HepG2 (cell line): Measurements from ENCODE around the gene STAT4. TPM values are rescaled to one million over a fixed set of nuclear protein-coding genes. Genes with fewer than 3 reads are reported as not detected.

Experiments
- CHCHD3 ChIP-seq: sonication (generic); formaldehyde crosslinking; IDR thresholded peaks from 2 replicates; pipeline ENCODE4 v1.8.0; 2022; ENCODE audit warnings: mild to moderate bottlenecking, missing genetic modification reagents, moderate library complexity
- DNMT3B ChIP-seq: conservative IDR thresholded peaks from 2 replicates; pipeline ENCODE4 v1.6.1; 2016; ENCODE audit warnings: missing biosample characterization, control low read depth
- KDM1A ChIP-seq: IDR thresholded peaks from 2 replicates; pipeline ENCODE4 v1.6.1; 2016; ENCODE audit warnings: missing compliant biosample characterization
- PLRG1 ChIP-seq: fragments of 450-650 bp; conservative IDR thresholded peaks from 2 replicates; pipeline ENCODE4 v1.6.1; 2016
- PPARG ChIP-seq: conservative IDR thresholded peaks from 2 replicates; pipeline ENCODE4 v1.6.1; 2016; ENCODE audit warnings: missing biosample characterization, missing genetic modification reagents
- RXRB ChIP-seq: IDR thresholded peaks from 2 replicates; pipeline ENCODE4 v1.6.1; 2016; ENCODE audit warnings: borderline replicate concordance, missing genetic modification reagents, missing compliant biosample characterization
- SMAD1 ChIP-seq: sonication (generic); formaldehyde crosslinking; IDR thresholded peaks from 2 replicates; pipeline ENCODE4 v1.4.0; 2020; ENCODE audit warnings: missing genetic modification reagents, low read depth, mild to moderate bottlenecking, borderline replicate concordance
- SOX5 ChIP-seq: IDR thresholded peaks from 2 replicates; pipeline ENCODE4 v1.6.1; 2016; ENCODE audit warnings: borderline replicate concordance
- TCF7 ChIP-seq: sonication (generic); IDR thresholded peaks from 2 replicates; pipeline ENCODE4 v1.6.1; 2016; ENCODE audit warnings: antibody characterized with exemption, low read depth
- TCF7L2 ChIP-seq: IDR thresholded peaks from 2 replicates; pipeline ENCODE4 v1.6.1; 2011; ENCODE audit warnings: mild to moderate bottlenecking, low read depth, low read length, moderate library complexity
- ZBTB3 ChIP-seq: sonication (generic); formaldehyde crosslinking; IDR thresholded peaks from 2 replicates; pipeline ENCODE4 v1.4.0; 2020; ENCODE audit warnings: low read depth, mild to moderate bottlenecking, moderate library complexity, missing genetic modification reagents, borderline replicate concordance
- ZNF12 ChIP-seq: sonication (generic); formaldehyde crosslinking; IDR thresholded peaks from 2 replicates; pipeline ENCODE4 v1.5.0; 2020; ENCODE audit warnings: missing genetic modification reagents
- ZNF205 ChIP-seq: IDR thresholded peaks from 2 replicates; pipeline ENCODE4 v1.6.1; 2018; ENCODE audit warnings: missing biosample characterization, missing genetic modification reagents
- ZNF256 ChIP-seq: sonication (generic); formaldehyde crosslinking; conservative IDR thresholded peaks from 2 replicates; pipeline ENCODE4 v1.4.0; 2020; ENCODE audit warnings: missing genetic modification reagents
- ZNF326 ChIP-seq: sonication (generic); formaldehyde crosslinking; IDR thresholded peaks from 2 replicates; pipeline ENCODE4 v1.4.0; 2020; ENCODE audit warnings: missing genetic modification reagents, borderline replicate concordance
- ZNF672 ChIP-seq: sonication (generic); formaldehyde crosslinking; IDR thresholded peaks from 2 replicates; pipeline ENCODE4 v1.8.1; 2022; ENCODE audit warnings: missing genetic modification reagents
- polyA plus RNA-seq, 8 experiments: library from polyadenylated mRNA; depleted of rRNA in 3 of 8; stranded (reverse) in 7 of 8; unstranded in 1 of 8; fragments of >200 nt; fragmentation: Illumina TruSeq in 4 of 8; extraction: Trizol in 4 of 8; gene quantifications; 2 replicates each; pipeline versions ENCODE4 v1.2.1 to v1.2.3, GENCODE V29; 2011 to 2016; ENCODE audit warnings: low read depth in 4 of 8, missing spikeins in 1 of 8, mixed read lengths in 1 of 8; ENCODE audit not compliant: insufficient read depth in 1 of 8
- total RNA-seq, 5 experiments: library from RNA; depleted of rRNA; stranded (reverse); fragments of >200 nt; fragmentation: Illumina TruSeq; extraction: Trizol; gene quantifications; 2 replicates each; pipeline ENCODE4 v1.2.3, GENCODE V29; 2016; ENCODE audit warnings: low read depth in 1 of 5
- TF ChIP-seq, protein P1 (sequence below): IDR thresholded peaks from 2 replicates; pipeline ENCODE4 v1.6.1; 2016; ENCODE audit warnings: low read depth, missing genetic modification reagents, missing compliant biosample characterization
- TF ChIP-seq, protein P2 (sequence below): sonication (generic); formaldehyde crosslinking; IDR thresholded peaks from 2 replicates; pipeline ENCODE4 v1.5.0; 2020; ENCODE audit warnings: mild to moderate bottlenecking, low read depth, missing genetic modification reagents, borderline replicate concordance
- TF ChIP-seq, protein P3 (sequence below): IDR thresholded peaks from 2 replicates; pipeline ENCODE4 v1.6.1; 2016; ENCODE audit warnings: low read depth, borderline replicate concordance
- TF ChIP-seq, protein P4 (sequence below): sonication (generic); formaldehyde crosslinking; IDR thresholded peaks from 2 replicates; pipeline ENCODE4 v1.4.0; 2020; ENCODE audit warnings: mild to moderate bottlenecking, missing genetic modification reagents
- TF ChIP-seq, protein P5 (sequence below): sonication (generic); formaldehyde crosslinking; IDR thresholded peaks from 2 replicates; pipeline ENCODE4 v1.4.0; 2020; ENCODE audit warnings: mild to moderate bottlenecking, low read depth, missing genetic modification reagents

The STAT4 gene
- total and polyA plus RNA-seq, 2 of the 13 experiments (the other 11 are each of a cell fraction or from before 2014, with no cell fraction given) = 0.37 TPM; not detected in 1

DNA sequence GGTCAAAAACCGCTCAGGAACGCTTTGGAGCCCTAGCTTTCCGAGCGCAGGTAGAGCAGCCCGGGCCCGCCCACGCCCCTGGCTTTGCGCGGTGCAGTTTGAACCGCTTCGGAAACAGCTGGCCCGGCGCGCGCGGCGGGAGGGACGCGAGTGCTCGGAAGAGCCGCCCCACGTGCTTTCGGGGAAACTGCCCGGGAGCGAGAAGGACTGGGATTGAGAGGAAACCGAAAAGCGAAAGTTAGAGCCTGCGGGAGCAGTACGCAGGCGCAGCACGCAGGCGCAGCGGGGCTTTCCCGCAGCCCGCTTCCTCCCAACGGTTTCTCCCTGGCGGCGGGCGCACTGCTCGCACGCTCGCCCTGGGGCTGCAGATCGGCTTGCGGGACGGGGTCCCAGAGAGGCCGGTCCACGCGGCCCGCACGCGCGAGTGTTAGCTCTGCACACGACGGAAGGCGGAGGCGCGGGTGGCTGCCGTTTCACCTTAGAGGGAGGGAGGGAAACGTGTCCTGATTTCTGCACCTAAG, 130.5 kb downstream of the STAT4 start (continued):
- TF ChIP-seq ZBTB3 (CRISPR knock-in tag) = no peak; the same call in 1 of the 2 replicates
- TF ChIP-seq, protein P1, sequence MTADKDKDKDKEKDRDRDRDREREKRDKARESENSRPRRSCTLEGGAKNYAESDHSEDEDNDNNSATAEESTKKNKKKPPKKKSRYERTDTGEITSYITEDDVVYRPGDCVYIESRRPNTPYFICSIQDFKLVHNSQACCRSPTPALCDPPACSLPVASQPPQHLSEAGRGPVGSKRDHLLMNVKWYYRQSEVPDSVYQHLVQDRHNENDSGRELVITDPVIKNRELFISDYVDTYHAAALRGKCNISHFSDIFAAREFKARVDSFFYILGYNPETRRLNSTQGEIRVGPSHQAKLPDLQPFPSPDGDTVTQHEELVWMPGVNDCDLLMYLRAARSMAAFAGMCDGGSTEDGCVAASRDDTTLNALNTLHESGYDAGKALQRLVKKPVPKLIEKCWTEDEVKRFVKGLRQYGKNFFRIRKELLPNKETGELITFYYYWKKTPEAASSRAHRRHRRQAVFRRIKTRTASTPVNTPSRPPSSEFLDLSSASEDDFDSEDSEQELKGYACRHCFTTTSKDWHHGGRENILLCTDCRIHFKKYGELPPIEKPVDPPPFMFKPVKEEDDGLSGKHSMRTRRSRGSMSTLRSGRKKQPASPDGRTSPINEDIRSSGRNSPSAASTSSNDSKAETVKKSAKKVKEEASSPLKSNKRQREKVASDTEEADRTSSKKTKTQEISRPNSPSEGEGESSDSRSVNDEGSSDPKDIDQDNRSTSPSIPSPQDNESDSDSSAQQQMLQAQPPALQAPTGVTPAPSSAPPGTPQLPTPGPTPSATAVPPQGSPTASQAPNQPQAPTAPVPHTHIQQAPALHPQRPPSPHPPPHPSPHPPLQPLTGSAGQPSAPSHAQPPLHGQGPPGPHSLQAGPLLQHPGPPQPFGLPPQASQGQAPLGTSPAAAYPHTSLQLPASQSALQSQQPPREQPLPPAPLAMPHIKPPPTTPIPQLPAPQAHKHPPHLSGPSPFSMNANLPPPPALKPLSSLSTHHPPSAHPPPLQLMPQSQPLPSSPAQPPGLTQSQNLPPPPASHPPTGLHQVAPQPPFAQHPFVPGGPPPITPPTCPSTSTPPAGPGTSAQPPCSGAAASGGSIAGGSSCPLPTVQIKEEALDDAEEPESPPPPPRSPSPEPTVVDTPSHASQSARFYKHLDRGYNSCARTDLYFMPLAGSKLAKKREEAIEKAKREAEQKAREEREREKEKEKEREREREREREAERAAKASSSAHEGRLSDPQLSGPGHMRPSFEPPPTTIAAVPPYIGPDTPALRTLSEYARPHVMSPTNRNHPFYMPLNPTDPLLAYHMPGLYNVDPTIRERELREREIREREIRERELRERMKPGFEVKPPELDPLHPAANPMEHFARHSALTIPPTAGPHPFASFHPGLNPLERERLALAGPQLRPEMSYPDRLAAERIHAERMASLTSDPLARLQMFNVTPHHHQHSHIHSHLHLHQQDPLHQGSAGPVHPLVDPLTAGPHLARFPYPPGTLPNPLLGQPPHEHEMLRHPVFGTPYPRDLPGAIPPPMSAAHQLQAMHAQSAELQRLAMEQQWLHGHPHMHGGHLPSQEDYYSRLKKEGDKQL (CRISPR knock-in tag) = peak; percentile 93
- peak; percentile 69 for TF ChIP-seq TCF7
- TF ChIP-seq, protein P2, sequence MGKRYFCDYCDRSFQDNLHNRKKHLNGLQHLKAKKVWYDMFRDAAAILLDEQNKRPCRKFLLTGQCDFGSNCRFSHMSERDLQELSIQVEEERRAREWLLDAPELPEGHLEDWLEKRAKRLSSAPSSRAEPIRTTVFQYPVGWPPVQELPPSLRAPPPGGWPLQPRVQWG (CRISPR knock-in tag) = no peak; the same call in 1 of the 2 replicates
- no peak for TF ChIP-seq ZNF326 (CRISPR knock-in tag)
- TF ChIP-seq SOX5 (CRISPR knock-in tag) = peak; percentile 95
- peak; percentile 82; the same call in 1 of the 2 replicates for TF ChIP-seq KDM1A (CRISPR knock-in tag)
- peak; percentile 98 for TF ChIP-seq ZNF672 (CRISPR knock-in tag)
- no peak for TF ChIP-seq PLRG1
- peak; percentile 90 for TF ChIP-seq PPARG (CRISPR knock-in tag)
- TF ChIP-seq, protein P3, sequence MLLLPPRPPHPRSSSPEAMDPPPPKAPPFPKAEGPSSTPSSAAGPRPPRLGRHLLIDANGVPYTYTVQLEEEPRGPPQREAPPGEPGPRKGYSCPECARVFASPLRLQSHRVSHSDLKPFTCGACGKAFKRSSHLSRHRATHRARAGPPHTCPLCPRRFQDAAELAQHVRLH (CRISPR knock-in tag) = peak; percentile 100
- peak; percentile 97 for TF ChIP-seq ZNF256 (CRISPR knock-in tag)
- TF ChIP-seq CHCHD3 (CRISPR knock-in tag) = peak; percentile 97
- peak; percentile 99 for TF ChIP-seq DNMT3B (CRISPR knock-in tag)
- TF ChIP-seq TCF7L2 = no peak
- peak; percentile 94 for TF ChIP-seq RXRB (CRISPR knock-in tag)
- TF ChIP-seq, protein P4, sequence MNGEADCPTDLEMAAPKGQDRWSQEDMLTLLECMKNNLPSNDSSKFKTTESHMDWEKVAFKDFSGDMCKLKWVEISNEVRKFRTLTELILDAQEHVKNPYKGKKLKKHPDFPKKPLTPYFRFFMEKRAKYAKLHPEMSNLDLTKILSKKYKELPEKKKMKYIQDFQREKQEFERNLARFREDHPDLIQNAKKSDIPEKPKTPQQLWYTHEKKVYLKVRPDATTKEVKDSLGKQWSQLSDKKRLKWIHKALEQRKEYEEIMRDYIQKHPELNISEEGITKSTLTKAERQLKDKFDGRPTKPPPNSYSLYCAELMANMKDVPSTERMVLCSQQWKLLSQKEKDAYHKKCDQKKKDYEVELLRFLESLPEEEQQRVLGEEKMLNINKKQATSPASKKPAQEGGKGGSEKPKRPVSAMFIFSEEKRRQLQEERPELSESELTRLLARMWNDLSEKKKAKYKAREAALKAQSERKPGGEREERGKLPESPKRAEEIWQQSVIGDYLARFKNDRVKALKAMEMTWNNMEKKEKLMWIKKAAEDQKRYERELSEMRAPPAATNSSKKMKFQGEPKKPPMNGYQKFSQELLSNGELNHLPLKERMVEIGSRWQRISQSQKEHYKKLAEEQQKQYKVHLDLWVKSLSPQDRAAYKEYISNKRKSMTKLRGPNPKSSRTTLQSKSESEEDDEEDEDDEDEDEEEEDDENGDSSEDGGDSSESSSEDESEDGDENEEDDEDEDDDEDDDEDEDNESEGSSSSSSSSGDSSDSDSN = peak; percentile 97
- TF ChIP-seq ZNF12 = peak; percentile 84
- TF ChIP-seq ZNF205 (CRISPR knock-in tag) = peak; percentile 95
- TF ChIP-seq, protein P5, sequence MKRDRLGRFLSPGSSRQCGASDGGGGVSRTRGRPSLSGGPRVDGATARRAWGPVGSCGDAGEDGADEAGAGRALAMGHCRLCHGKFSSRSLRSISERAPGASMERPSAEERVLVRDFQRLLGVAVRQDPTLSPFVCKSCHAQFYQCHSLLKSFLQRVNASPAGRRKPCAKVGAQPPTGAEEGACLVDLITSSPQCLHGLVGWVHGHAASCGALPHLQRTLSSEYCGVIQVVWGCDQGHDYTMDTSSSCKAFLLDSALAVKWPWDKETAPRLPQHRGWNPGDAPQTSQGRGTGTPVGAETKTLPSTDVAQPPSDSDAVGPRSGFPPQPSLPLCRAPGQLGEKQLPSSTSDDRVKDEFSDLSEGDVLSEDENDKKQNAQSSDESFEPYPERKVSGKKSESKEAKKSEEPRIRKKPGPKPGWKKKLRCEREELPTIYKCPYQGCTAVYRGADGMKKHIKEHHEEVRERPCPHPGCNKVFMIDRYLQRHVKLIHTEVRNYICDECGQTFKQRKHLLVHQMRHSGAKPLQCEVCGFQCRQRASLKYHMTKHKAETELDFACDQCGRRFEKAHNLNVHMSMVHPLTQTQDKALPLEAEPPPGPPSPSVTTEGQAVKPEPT (CRISPR knock-in tag) = peak; percentile 93; the same call in 1 of the 2 replicates
- TF ChIP-seq SMAD1 (CRISPR knock-in tag) = peak; percentile 99
